22Rv1 (cell line): Measurements from ENCODE around the gene OR5M3.

ENCODE experiments used
- H3K27ac ChIP-seq: fragments of 450-650 bp; 2 replicates; pipeline ENCODE4 v1.5.1; 2017
- CTCF ChIP-seq: fragments of 450-650 bp; IDR thresholded peaks from 2 replicates; pipeline ENCODE4 v1.5.1; 2017; ENCODE audit warnings: mild to moderate bottlenecking
- ZFX ChIP-seq: fragments of 450-650 bp; IDR thresholded peaks from 2 replicates; pipeline ENCODE4 v1.6.1; 2017; ENCODE audit warnings: antibody characterized with exemption, borderline replicate concordance

The OR5M3 gene

GRCh38 chr11:56486801-56487200 lies 13.6 kb upstream of the OR5M3 start:
- no peak for TF ChIP-seq ZFX
- no peak for TF ChIP-seq CTCF
- H3K27ac ChIP-seq = no peak overlapping the region

DNA sequence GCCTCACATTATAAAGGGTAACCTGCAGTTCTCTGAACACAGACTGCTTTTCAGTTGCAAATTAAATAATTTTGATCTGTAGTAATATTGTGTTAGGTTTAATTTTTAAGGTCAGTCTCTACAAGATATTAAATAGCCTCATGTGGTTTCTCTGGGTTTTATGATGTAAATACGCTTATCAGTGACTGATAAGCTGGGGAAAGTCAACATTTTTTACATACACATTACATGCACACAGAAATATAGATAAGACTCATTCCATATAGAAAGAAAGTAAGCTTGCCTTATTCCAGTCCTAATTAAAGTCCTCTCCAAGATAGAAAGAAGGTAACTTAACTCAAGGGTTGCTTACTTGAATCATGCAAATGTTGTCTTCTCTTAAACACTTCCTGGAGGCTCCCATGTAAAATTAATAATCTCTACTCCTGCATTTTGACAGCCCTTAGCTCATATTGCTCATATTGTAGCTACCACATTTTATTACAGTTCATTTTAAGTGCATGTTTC lies 1.6 kb upstream of the OR5M3 start:
- TF ChIP-seq CTCF (no peak), ZFX (no peak)
- H3K27ac ChIP-seq = no peak overlapping the region

DNA sequence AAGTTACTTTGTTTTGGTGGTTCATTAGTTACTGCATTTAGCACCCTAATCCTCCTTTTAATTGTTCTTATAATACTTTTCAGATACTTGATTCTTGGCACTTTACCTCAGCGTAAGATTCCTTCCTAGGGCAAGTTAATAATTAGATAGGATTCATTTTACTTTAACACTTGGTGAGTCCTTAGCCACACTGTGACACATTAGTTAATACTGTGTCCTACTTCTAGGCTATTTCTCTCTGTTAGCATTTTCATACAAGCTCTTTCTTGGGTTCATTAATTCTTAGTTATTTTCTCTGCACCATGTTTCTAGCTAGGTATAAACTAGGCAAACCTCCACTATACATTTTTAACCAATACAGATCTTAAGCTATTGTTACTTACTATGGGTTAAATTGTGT lies 16.1 kb downstream of the OR5M3 start:
- TF ChIP-seq ZFX (no peak), CTCF (no peak)
- no peak overlapping the region for H3K27ac ChIP-seq

DNA sequence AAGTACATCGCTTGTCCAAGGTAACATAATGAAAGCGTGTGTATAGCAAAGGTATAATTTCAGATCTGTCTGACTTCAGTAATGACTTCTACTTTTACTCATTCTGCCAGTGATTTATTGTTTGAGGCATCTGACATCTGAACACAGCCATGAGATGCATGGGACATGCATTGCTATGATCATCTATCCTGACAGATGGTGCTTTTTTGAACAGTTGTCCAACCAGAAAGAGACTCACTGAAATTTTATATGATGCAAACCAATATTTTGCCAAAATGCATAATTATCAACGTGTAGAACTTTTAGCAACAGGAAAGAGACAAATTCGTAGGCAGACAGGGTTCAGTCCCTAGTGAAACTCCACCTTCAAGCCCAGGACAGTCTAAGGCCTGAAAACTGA lies 19.6 kb downstream of the OR5M3 start:
- H3K27ac ChIP-seq = no peak overlapping the region
- TF ChIP-seq CTCF = no peak
- TF ChIP-seq ZFX = no peak
